SU-DHL-6 (cell line): Measurements from ENCODE around the gene GRIN2D.

Experiments
- H2AFZ ChIP-seq: fragments of 200-600 bp; sonication (generic); 2 replicates; pipeline ENCODE4 v1.6.1; 2014; ENCODE audit warnings: low read depth, mild to moderate bottlenecking, moderate library complexity, mixed read lengths, antibody characterized with exemption, low read length; ENCODE audit not compliant: severe bottlenecking
- H3F3A ChIP-seq: fragments of 200-600 bp; shearing (Covaris generic); 2 replicates; pipeline ENCODE4 v1.6.0; 2016; ENCODE audit warnings: antibody characterized with exemption, mild to moderate bottlenecking; ENCODE audit not compliant: insufficient read depth
- H3K27ac ChIP-seq: fragments of 200-600 bp; sonication (generic); 2 replicates; pipeline ENCODE4 v1.5.1; 2016; ENCODE audit warnings: low read depth, mild to moderate bottlenecking, low read length, moderate library complexity, mixed read lengths
- H3K27me3 ChIP-seq: fragments of 200-600 bp; sonication (generic), shearing (Covaris generic); 2 replicates; pipeline ENCODE4 v1.6.0; 2014; ENCODE audit warnings: mild to moderate bottlenecking, low read length
- H3K36me3 ChIP-seq: fragments of 200-600 bp; sonication (generic); 2 replicates; pipeline ENCODE4 v1.6.1; 2014; ENCODE audit warnings: mild to moderate bottlenecking, low read length, mixed read lengths
- H3K4me2 ChIP-seq: fragments of 300-600, 200-600 bp; shearing (Covaris generic), sonication (generic); 2 replicates; pipeline ENCODE4 v1.6.0; 2014; ENCODE audit warnings: low read length, low read depth, mild to moderate bottlenecking; ENCODE audit not compliant: poor library complexity, severe bottlenecking
- H3K4me3 ChIP-seq: fragments of 200-600 bp; sonication (generic); 2 replicates; pipeline ENCODE4 v1.5.1; 2014; ENCODE audit warnings: antibody characterized with exemption, low read length, mild to moderate bottlenecking, mixed read lengths; ENCODE audit not compliant: insufficient read depth, poor library complexity, severe bottlenecking
- H3K79me2 ChIP-seq: fragments of 200-600 bp; sonication (generic); 2 replicates; pipeline ENCODE4 v1.6.1; 2014; ENCODE audit warnings: mild to moderate bottlenecking, low read length, moderate library complexity; ENCODE audit not compliant: insufficient read depth
- H3K9ac ChIP-seq: fragments of 200-600 bp; sonication (generic); 2 replicates; pipeline ENCODE4 v1.7.0; 2014; ENCODE audit warnings: mild to moderate bottlenecking, low read length
- H3K9me2 ChIP-seq: fragments of 200-600 bp; sonication (generic); replicated peaks from 2 replicates; pipeline ENCODE4 v1.6.1; 2014; ENCODE audit warnings: low read length; ENCODE audit not compliant: insufficient read depth
- H3K9me3 ChIP-seq: fragments of 200-600 bp; sonication (generic); 2 replicates; pipeline ENCODE4 v1.6.1; 2014; ENCODE audit warnings: low read length, mixed read lengths; ENCODE audit not compliant: insufficient read depth
- H4K20me1 ChIP-seq: fragments of 200-600 bp; sonication (generic); 2 replicates; pipeline ENCODE4 v1.6.1; 2014; ENCODE audit warnings: low read depth, mild to moderate bottlenecking, antibody characterized with exemption, low read length, moderate library complexity, mixed read lengths
- EZH2phosphoT487 ChIP-seq: fragments of 200-600 bp; sonication (generic), shearing (Covaris generic); conservative IDR thresholded peaks from 2 replicates; pipeline ENCODE4 v1.6.1; 2018; ENCODE audit warnings: mild to moderate bottlenecking, antibody characterized with exemption, low read length, moderate library complexity, mixed read lengths
- TF ChIP-seq, protein P1 (sequence below): fragments of 200-600 bp; sonication (generic); IDR thresholded peaks from one replicate; pipeline ENCODE4 v1.5.1; 2017; ENCODE audit warnings: antibody characterized with exemption, mild to moderate bottlenecking, low read length, moderate library complexity; ENCODE audit not compliant: insufficient read depth, poor library complexity, severe bottlenecking

Gene GRIN2D

DNA sequence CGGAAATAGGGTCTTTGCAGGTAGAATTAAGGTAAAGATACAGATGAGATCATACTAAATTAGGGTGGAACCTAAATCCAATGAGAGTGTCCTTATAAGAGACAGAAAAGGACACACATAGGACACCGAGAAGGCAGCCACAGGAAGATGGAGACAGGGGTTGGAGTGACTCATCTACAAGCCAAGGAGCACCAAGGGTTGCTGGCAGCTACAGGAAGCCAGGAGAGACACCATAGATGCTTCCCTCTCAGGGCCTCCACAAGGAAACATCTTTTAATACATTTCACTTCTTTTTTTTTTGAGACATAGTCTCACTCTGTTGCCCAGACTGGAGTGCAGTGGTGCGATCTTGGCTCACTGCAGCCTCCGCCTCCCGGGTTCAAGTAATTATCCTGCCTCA is 39.8 kb upstream of the GRIN2D start:
- Histone ChIP-seq H3K9me3 (no peaks in the 10 kb centered on the region), H3K36me3 (no peaks in the 10 kb centered on the region), H3K27ac (no peak overlapping the region), H3K9ac (no peak overlapping the region), H4K20me1 (no peaks in the 10 kb centered on the region), H3K4me3 (no peak overlapping the region), H3K79me2 (no peaks in the 10 kb centered on the region), H3K9me2 (no peaks in the 10 kb centered on the region), H3K27me3 (no peaks in the 10 kb centered on the region), H2AFZ (no peak overlapping the region), H3K4me2 (no peak overlapping the region), H3F3A (no peaks in the 10 kb centered on the region)
- TF ChIP-seq EZH2phosphoT487 = no peak
- TF ChIP-seq, protein P1, sequence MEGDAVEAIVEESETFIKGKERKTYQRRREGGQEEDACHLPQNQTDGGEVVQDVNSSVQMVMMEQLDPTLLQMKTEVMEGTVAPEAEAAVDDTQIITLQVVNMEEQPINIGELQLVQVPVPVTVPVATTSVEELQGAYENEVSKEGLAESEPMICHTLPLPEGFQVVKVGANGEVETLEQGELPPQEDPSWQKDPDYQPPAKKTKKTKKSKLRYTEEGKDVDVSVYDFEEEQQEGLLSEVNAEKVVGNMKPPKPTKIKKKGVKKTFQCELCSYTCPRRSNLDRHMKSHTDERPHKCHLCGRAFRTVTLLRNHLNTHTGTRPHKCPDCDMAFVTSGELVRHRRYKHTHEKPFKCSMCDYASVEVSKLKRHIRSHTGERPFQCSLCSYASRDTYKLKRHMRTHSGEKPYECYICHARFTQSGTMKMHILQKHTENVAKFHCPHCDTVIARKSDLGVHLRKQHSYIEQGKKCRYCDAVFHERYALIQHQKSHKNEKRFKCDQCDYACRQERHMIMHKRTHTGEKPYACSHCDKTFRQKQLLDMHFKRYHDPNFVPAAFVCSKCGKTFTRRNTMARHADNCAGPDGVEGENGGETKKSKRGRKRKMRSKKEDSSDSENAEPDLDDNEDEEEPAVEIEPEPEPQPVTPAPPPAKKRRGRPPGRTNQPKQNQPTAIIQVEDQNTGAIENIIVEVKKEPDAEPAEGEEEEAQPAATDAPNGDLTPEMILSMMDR = no peak

DNA sequence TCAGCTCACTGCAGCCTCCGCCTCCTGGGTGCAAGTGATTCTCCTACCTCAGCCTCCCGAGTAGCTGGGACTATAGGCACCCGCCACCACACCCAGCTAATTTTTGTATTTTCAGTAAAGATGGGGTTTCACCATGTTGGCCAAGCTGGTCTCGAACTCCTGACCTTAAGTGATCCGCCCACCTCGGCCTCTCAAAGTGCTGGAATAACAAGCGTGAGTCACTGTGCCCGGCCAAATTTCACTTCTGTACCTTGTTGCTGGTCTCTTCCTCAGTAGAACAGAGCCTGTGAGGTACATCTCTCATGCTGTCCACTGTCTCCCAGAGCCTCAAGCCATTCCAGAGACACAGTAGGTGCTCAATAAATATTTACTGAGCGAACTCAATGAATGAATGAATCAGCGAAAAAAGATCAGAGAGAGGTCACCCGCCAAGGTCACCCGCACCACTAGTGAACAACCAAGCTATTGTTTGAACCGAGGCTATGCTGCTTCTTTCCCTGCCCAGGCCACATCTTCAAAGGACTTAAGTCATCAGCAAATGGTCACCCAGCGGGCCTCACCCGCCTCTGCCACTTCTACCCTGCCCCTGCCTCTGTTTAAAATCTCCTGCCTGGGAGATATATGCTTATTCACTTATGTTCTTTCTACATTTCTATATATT is 39.0 kb upstream of the GRIN2D start:
- Histone ChIP-seq H3K4me3 (no peak overlapping the region), H3F3A (no peaks in the 10 kb centered on the region), H2AFZ (no peak overlapping the region), H3K4me2 (no peak overlapping the region), H3K36me3 (no peaks in the 10 kb centered on the region), H3K9me2 (no peaks in the 10 kb centered on the region), H3K9me3 (no peaks in the 10 kb centered on the region), H3K79me2 (no peaks in the 10 kb centered on the region), H3K9ac (no peak overlapping the region), H4K20me1 (no peaks in the 10 kb centered on the region), H3K27ac (no peak overlapping the region), H3K27me3 (no peaks in the 10 kb centered on the region)
- TF ChIP-seq EZH2phosphoT487 = no peak
- TF ChIP-seq, protein P1 = no peak

DNA sequence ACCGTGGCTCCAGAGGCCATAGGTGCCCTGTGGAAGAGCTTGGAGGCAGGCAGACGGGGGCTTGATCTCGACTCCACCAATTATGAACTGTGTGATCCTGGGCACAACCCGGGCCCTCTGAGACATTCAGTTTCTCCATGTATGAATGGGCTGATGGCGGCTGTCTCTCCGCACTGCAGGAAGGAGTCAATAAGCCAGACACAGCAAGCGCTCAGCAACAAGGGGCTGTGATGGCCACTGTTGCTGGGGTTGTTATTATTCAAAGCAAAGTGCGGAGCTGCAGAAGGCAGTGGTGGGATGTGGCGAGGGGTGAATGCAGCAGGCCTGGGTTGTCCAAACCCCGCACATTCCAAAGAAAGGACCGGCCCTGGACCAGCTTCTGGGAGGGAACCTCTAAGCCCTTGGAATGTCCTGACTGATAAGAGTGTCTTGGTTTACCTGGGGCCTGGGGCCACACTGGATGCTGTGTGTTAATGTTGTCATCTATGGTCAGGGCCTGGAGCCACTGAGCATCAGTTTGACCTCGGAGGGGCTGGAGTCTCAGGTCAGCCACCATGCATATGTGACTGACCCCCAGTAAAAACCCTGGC is 38.0 kb upstream of the GRIN2D start:
- Histone ChIP-seq H3K9me3 (no peaks in the 10 kb centered on the region), H3K79me2 (no peaks in the 10 kb centered on the region), H3K4me3 (no peak overlapping the region), H3K36me3 (no peaks in the 10 kb centered on the region), H3K9me2 (no peaks in the 10 kb centered on the region), H3F3A (no peaks in the 10 kb centered on the region), H3K9ac (no peak overlapping the region), H3K27me3 (no peaks in the 10 kb centered on the region), H2AFZ (no peak overlapping the region), H4K20me1 (no peaks in the 10 kb centered on the region), H3K27ac (no peak overlapping the region), H3K4me2 (no peak overlapping the region)
- TF ChIP-seq, protein P1 = no peak
- TF ChIP-seq EZH2phosphoT487 = no peak
